Endothelial cell of umbilical vein (primary cell): ENCODE data around the gene KRTAP4-6. TPM values are rescaled to one million over a fixed set of nuclear protein-coding genes. Genes with fewer than 3 reads are reported as not detected.

Experiments used
- BruUV-seq: library from RNA; stranded (reverse); fragments of 400-500 nt; replicated peaks from 2 replicates; lab custom pipeline; 2021; lab: Mats Ljungman, UMichigan
- CTCF ChIA-PET: fragments of 300-600, 350-600 bp; sonication (Branson Sonifier 250); formaldehyde crosslinking; loops from one replicate; lab custom pipeline; 2021; ENCODE audit warnings: antibody characterized with exemption, inconsistent platforms; lab: Charles Lee
- POLR2A ChIA-PET: fragments of 300-600, 350-600 bp; sonication (Branson Sonifier 250); formaldehyde crosslinking; loops from one replicate; lab custom pipeline; 2021; ENCODE audit warnings: antibody characterized with exemption, inconsistent platforms; lab: Charles Lee
- DNase-seq: peaks from one replicate; pipeline ENCODE4 v3.0.0-alpha.2; 2011; ENCODE audit warnings: low read depth, low spot score
- FAIRE-seq: peaks from 2 replicates; lab custom pipeline; 2011; peaks lifted over from hg19 to GRCh38; lab: Jason Lieb, UNC
- H2AFZ ChIP-seq: 2 replicates; pipeline ENCODE4 v1.6.0; 2012; ENCODE audit warnings: low read depth, low read length, control low read depth, inconsistent platforms
- H3K27ac ChIP-seq: 2 replicates; pipeline ENCODE4 v1.5.1; 2011; ENCODE audit warnings: low read depth, mild to moderate bottlenecking, control low read depth, low read length, moderate library complexity; ENCODE audit not compliant: insufficient read depth
- H3K27me3 ChIP-seq, 2 experiments: 2 replicates each; pipeline versions ENCODE4 v1.6.0 to v1.6.1; 2011; ENCODE audit warnings: low read length in 2 of 2, mixed read lengths in 1 of 2; ENCODE audit not compliant: control insufficient read depth in 2 of 2, insufficient read depth in 2 of 2
- H3K36me3 ChIP-seq, 2 experiments: 2 replicates in 1 of 2; 3 replicates in 1 of 2; pipeline ENCODE4 v1.5.1; 2011; ENCODE audit warnings: low read length in 2 of 2, mild to moderate bottlenecking in 1 of 2, moderate library complexity in 1 of 2; ENCODE audit not compliant: control insufficient read depth in 2 of 2, insufficient read depth in 2 of 2; ENCODE audit errors: extremely low read depth in 1 of 2
- H3K4me1 ChIP-seq: 3 replicates; pipeline ENCODE4 v1.5.1; 2011; ENCODE audit warnings: mild to moderate bottlenecking, low read length; ENCODE audit not compliant: control insufficient read depth, insufficient read depth; ENCODE audit errors: extremely low read depth
- H3K4me2 ChIP-seq: 2 replicates; pipeline ENCODE4 v1.6.1; 2011; ENCODE audit warnings: low read length, control low read depth, mixed read lengths; ENCODE audit not compliant: insufficient read depth
- H3K4me3 ChIP-seq, 3 experiments: fragments of 200-600 bp in 1 of 3; sonication (generic), shearing (Covaris generic) in 1 of 3; replicated peaks in 1 of 3; 2 replicates each; pipeline ENCODE4 v1.5.1; 2011 to 2016; ENCODE audit warnings: control low read depth in 3 of 3, low read length in 3 of 3, mild to moderate bottlenecking in 2 of 3, inconsistent platforms in 1 of 3, low read depth in 1 of 3, moderate library complexity in 1 of 3; ENCODE audit not compliant: insufficient read depth in 1 of 3
- H3K79me2 ChIP-seq: 2 replicates; pipeline ENCODE4 v1.6.0; 2012; ENCODE audit warnings: low read length, inconsistent platforms; ENCODE audit not compliant: control insufficient read depth, insufficient read depth
- H3K9ac ChIP-seq: replicated peaks from 2 replicates; pipeline ENCODE3; 2011; ENCODE audit warnings: low read length, control low read depth; ENCODE audit not compliant: insufficient read depth; ENCODE audit errors: extremely low read depth
- H3K9me1 ChIP-seq: replicated peaks from 3 replicates; pipeline ENCODE4 v1.6.0; 2011; ENCODE audit warnings: mild to moderate bottlenecking, low read length; ENCODE audit not compliant: control insufficient read depth, insufficient read depth; ENCODE audit errors: extremely low read depth
- H3K9me3 ChIP-seq: replicated peaks from 2 replicates; pipeline ENCODE4 v1.5.1; 2012; ENCODE audit warnings: low read length, inconsistent platforms; ENCODE audit not compliant: control insufficient read depth, insufficient read depth
- H4K20me1 ChIP-seq: replicated peaks from 2 replicates; pipeline ENCODE3; 2011; ENCODE audit warnings: mild to moderate bottlenecking, low read length; ENCODE audit not compliant: control insufficient read depth, insufficient read depth; ENCODE audit errors: extremely low read depth
- CTCF ChIP-seq, 2 donors: IDR thresholded peaks; 1 replicate in 1 of 2; 2 replicates in 1 of 2; pipeline ENCODE4 v1.5.1; 2011; ENCODE audit warnings: low read length in 2 of 2, mild to moderate bottlenecking in 2 of 2, moderate library complexity in 2 of 2, control low read depth in 1 of 2, inconsistent platforms in 1 of 2, low read depth in 1 of 2; ENCODE audit not compliant: insufficient read depth in 1 of 2; ENCODE audit errors: extremely low read depth in 1 of 2
- EZH2 ChIP-seq: IDR thresholded peaks from 2 replicates; pipeline ENCODE4 v1.6.1; 2012; ENCODE audit warnings: borderline replicate concordance, low read depth, mild to moderate bottlenecking, moderate library complexity, low read length, inconsistent platforms; ENCODE audit not compliant: severe bottlenecking
- FOS ChIP-seq: IDR thresholded peaks from 2 replicates; pipeline ENCODE4 v1.6.1; 2011; ENCODE audit warnings: mild to moderate bottlenecking, low read length, moderate library complexity, borderline replicate concordance; ENCODE audit not compliant: insufficient read depth
- GATA2 ChIP-seq: IDR thresholded peaks from 2 replicates; pipeline ENCODE4 v1.7.0; 2011; ENCODE audit warnings: low read depth, mild to moderate bottlenecking, moderate library complexity, mixed read lengths, low read length; ENCODE audit not compliant: insufficient read length, insufficient read depth
- JUN ChIP-seq: IDR thresholded peaks from 2 replicates; pipeline ENCODE4 v1.6.1; 2011; ENCODE audit warnings: borderline replicate concordance, low read depth; ENCODE audit not compliant: insufficient read length, insufficient read depth
- MAX ChIP-seq: IDR thresholded peaks from 2 replicates; pipeline ENCODE4 v1.6.1; 2011; ENCODE audit not compliant: insufficient read depth, insufficient read length
- MYC ChIP-seq: IDR thresholded peaks from one replicate; pipeline ENCODE4 v1.6.1; 2011; ENCODE audit warnings: mild to moderate bottlenecking, low read depth, low read length
- POLR2A ChIP-seq: IDR thresholded peaks from 2 replicates; pipeline ENCODE4 v1.6.1; 2012; ENCODE audit warnings: low read depth, mild to moderate bottlenecking, control low read depth, low read length
- POLR2AphosphoS5 ChIP-seq: IDR thresholded peaks from 2 replicates; pipeline ENCODE4 v1.6.1; 2012; ENCODE audit warnings: low read depth, mild to moderate bottlenecking, control low read depth, low read length, moderate library complexity; ENCODE audit not compliant: insufficient read depth
- dilution Hi-C: fragments of 300-500 bp; cut with MboI; formaldehyde crosslinking; loops from one replicate; pipeline ENCODE4 v1.15.0; 2019; ENCODE audit warnings: low sequenced_read_pairs; ENCODE audit not compliant: extremely low pct_ligation_motif_present
- intact Hi-C: fragments of 100-400 bp; cut with micrococcal nuclease; formaldehyde crosslinking; loops from one replicate; pipeline ENCODE4 v1.10.0; 2022
- polyA plus RNA-seq, 4 experiments: library from polyadenylated mRNA; depleted of rRNA in 3 of 4; stranded (reverse) in 3 of 4; unstranded in 1 of 4; fragments of >200 nt; gene quantifications; 2 replicates each; pipeline versions ENCODE4 v1.2.1 to v1.2.3, GENCODE V29; 2011 to 2012; ENCODE audit warnings: missing spikeins in 1 of 4
- total RNA-seq: library from RNA; stranded (reverse); gene quantifications from 2 replicates; pipeline ENCODE4 v1.2.3, GENCODE V29; 2021

The KRTAP4-6 gene
- total and polyA plus RNA-seq, 2 donors (not counting 3 experiments of a cell fraction or from before 2014, with no cell fraction given): not detected

GRCh38 chr17:41150026-41150425, 9.7 kb upstream of the KRTAP4-6 start:
- Histone ChIP-seq H3K9ac (no peak overlapping the region), H4K20me1 (no peaks in the 10 kb centered on the region), H3K9me3 (no peaks in the 10 kb centered on the region), H3K9me1 (no peaks in the 10 kb centered on the region), H3K36me3 (no peaks in the 10 kb centered on the region), H3K4me2 (no peak overlapping the region), H3K4me3 (no peak overlapping the region), H2AFZ (no peak overlapping the region), H3K4me1 (no peaks in the 10 kb centered on the region), H3K27ac (no peak overlapping the region), H3K27me3 (no peaks in the 10 kb centered on the region), H3K79me2 (no peaks in the 10 kb centered on the region)
- TF ChIP-seq POLR2AphosphoS5 (no peak), POLR2A (no peak), MAX (no peak), MYC (no peak), EZH2 (no peak), JUN (no peak), FOS (no peak), CTCF (IDR thresholded peaks at IDR 0.05; ENCODE audit: extremely low read depth in 1 of 2, insufficient read depth in 1 of 2, low read depth in 1 of 2, low read length in 2 of 2) (no peak), GATA2 (no peak)
- dilution Hi-C loops: no loop called here
- DNase-seq (no peak), FAIRE-seq (no peak)
- ChIA-PET CTCF (no interaction called here), POLR2A (no interaction called here)
- no TSS peak for BruUV-seq
- intact Hi-C loops: no loop called here
